ENCODE measurements around the gene MYO9B. TPM values are rescaled to one million over a fixed set of nuclear protein-coding genes. Genes with fewer than 3 reads are reported as not detected.

Gene MYO9B
- polyA plus RNA-seq, 3 donors from 2014 or later = 5.9 to 33.8 (median 6.0) TPM

- Mint-ChIP-seq H3K4me3 (no peak overlapping the region), H3K4me1 (peaks cover 62 to 73% of the 10 kb centered on the region in 2 donors), H3K9me3 (no peaks in the 10 kb centered on the region), H3K27ac (peak overlapping the region; percentile 35 to 72 (median 52)), H3K36me3 (peaks cover 0 to 3% (median 3%) of the 10 kb centered on the region in 3 donors), H3K27me3 (ENCODE audit: low read depth in 3 of 3) (peaks cover 0 to 4% (median 4%) of the 10 kb centered on the region in 3 donors)
- DNase-seq = no peak
These were observed 41.6 kb downstream of the MYO9B start for GRCh38 chr19:17116996-17117702.

- H3K36me3 Mint-ChIP-seq = peaks cover 0 to 3% (median 3%) of the 10 kb centered on the region in 3 donors
These were observed 43.4 kb downstream of the MYO9B start for GRCh38 chr19:17118957-17119356.

GRCh38 chr19:17121736-17122293 lies 46.2 kb downstream of the MYO9B start:
- H3K36me3 Mint-ChIP-seq = peaks cover 0 to 3% (median 3%) of the 10 kb centered on the region in 3 donors
- H3K27me3 Mint-ChIP-seq (ENCODE audit: low read depth in 3 of 3) = peaks cover 7 to 19% (median 11%) of the 10 kb centered on the region in 3 donors
- peaks cover 65 to 77% of the 10 kb centered on the region in 2 donors for H3K4me1 Mint-ChIP-seq
- no peak for DNase-seq
- H3K4me3 Mint-ChIP-seq = no peak overlapping the region
- peak overlapping the region in 1 of 6 donors; percentile 45 for H3K27ac Mint-ChIP-seq
- H3K9me3 Mint-ChIP-seq = no peaks in the 10 kb centered on the region

More at GRCh38 chr19:17118957-17119356, 43.4 kb downstream of the MYO9B start:
- Mint-ChIP-seq H3K9me3 (no peaks in the 10 kb centered on the region), H3K4me3 (no peak overlapping the region), H3K27ac (peak overlapping the region in 1 of 6 donors; percentile 34), H3K27me3 (ENCODE audit: low read depth in 3 of 3) (peaks cover 2 to 5% (median 2%) of the 10 kb centered on the region in 3 donors), H3K4me1 (peaks cover 57 to 74% of the 10 kb centered on the region in 2 donors)
- no peak for DNase-seq

- no peak for DNase-seq
- Mint-ChIP-seq H3K36me3 (peaks cover 0 to 3% (median 3%) of the 10 kb centered on the region in 3 donors), H3K9me3 (no peaks in the 10 kb centered on the region), H3K27ac (peak overlapping the region in 4 of 6 donors; percentile 62 to 100 (median 94)), H3K27me3 (ENCODE audit: low read depth in 3 of 3) (peaks cover 7 to 18% (median 11%) of the 10 kb centered on the region in 3 donors), H3K4me1 (peaks cover 69 to 75% of the 10 kb centered on the region in 2 donors), H3K4me3 (peak overlapping the region in 2 of 5 donors; percentile 12 to 75)
These were observed 47.5 kb downstream of the MYO9B start for GRCh38 chr19:17123041-17123440.

GRCh38 chr19:17124025-17124424 lies 48.4 kb downstream of the MYO9B start:
- Mint-ChIP-seq H3K4me1 (peaks cover 71 to 72% of the 10 kb centered on the region in 2 donors), H3K27ac (peak overlapping the region; percentile 99 to 100 (median 100)), H3K27me3 (ENCODE audit: low read depth in 3 of 3) (peaks cover 7 to 18% (median 11%) of the 10 kb centered on the region in 3 donors), H3K9me3 (no peaks in the 10 kb centered on the region), H3K4me3 (peak overlapping the region; percentile 87 to 94 (median 89)), H3K36me3 (peaks cover 0 to 7% (median 3%) of the 10 kb centered on the region in 3 donors)
- no peak for DNase-seq

GRCh38 chr19:17125062-17125727 lies 49.6 kb downstream of the MYO9B start:
- peaks cover 0 to 7% (median 3%) of the 10 kb centered on the region in 3 donors for H3K36me3 Mint-ChIP-seq
- H3K4me3 Mint-ChIP-seq = peak overlapping the region; percentile 87 to 94 (median 89)
- no peaks in the 10 kb centered on the region for H3K9me3 Mint-ChIP-seq
- H3K27ac Mint-ChIP-seq = peak overlapping the region; percentile 99 to 100 (median 100)
- DNase-seq = peak; percentile 88 to 91 (median 90)
- H3K27me3 Mint-ChIP-seq (ENCODE audit: low read depth in 3 of 3) = peaks cover 7 to 19% (median 11%) of the 10 kb centered on the region in 3 donors
- peaks cover 67 to 72% of the 10 kb centered on the region in 2 donors for H3K4me1 Mint-ChIP-seq

GRCh38 chr19:17125728-17126677 lies 50.4 kb downstream of the MYO9B start:
- no peaks in the 10 kb centered on the region for H3K9me3 Mint-ChIP-seq
- H3K4me3 Mint-ChIP-seq = peak overlapping the region; percentile 87 to 94 (median 89)
- peaks cover 0 to 5% (median 4%) of the 10 kb centered on the region in 3 donors for H3K36me3 Mint-ChIP-seq
- H3K27me3 Mint-ChIP-seq (ENCODE audit: low read depth in 3 of 3) = peaks cover 7 to 19% (median 11%) of the 10 kb centered on the region in 3 donors
- peak; percentile 90 to 93 (median 92) for DNase-seq
- H3K27ac Mint-ChIP-seq = peak overlapping the region; percentile 99 to 100 (median 100)
- peaks cover 64 to 75% of the 10 kb centered on the region in 2 donors for H3K4me1 Mint-ChIP-seq

GRCh38 chr19:17127671-17128070 lies 52.1 kb downstream of the MYO9B start:
- peak overlapping the region in 4 of 5 donors; percentile 18 to 65 (median 58) for H3K4me3 Mint-ChIP-seq

GRCh38 chr19:17128403-17128802 lies 52.8 kb downstream of the MYO9B start:
- Mint-ChIP-seq H3K27me3 (ENCODE audit: low read depth in 3 of 3) (peaks cover 7 to 16% (median 9%) of the 10 kb centered on the region in 3 donors), H3K27ac (peak overlapping the region in 2 of 6 donors; percentile 46 to 58), H3K4me1 (peaks cover 53 to 61% of the 10 kb centered on the region in 2 donors), H3K4me3 (no peak overlapping the region), H3K9me3 (no peaks in the 10 kb centered on the region), H3K36me3 (peaks cover 0 to 4% (median 3%) of the 10 kb centered on the region in 3 donors)
- no peak for DNase-seq

More at GRCh38 chr19:17127671-17128070, 52.1 kb downstream of the MYO9B start:
- DNase-seq = no peak
- Mint-ChIP-seq H3K4me1 (peaks cover 55 to 64% of the 10 kb centered on the region in 2 donors), H3K27ac (peak overlapping the region; percentile 78 to 100 (median 99)), H3K36me3 (peaks cover 0 to 4% (median 3%) of the 10 kb centered on the region in 3 donors), H3K9me3 (no peaks in the 10 kb centered on the region), H3K27me3 (ENCODE audit: low read depth in 3 of 3) (peaks cover 7 to 19% (median 9%) of the 10 kb centered on the region in 3 donors)

- H3K27me3 Mint-ChIP-seq (ENCODE audit: low read depth in 3 of 3) = peaks cover 7 to 16% (median 9%) of the 10 kb centered on the region in 3 donors
- H3K4me1 Mint-ChIP-seq = peaks cover 53 to 57% of the 10 kb centered on the region in 2 donors
- H3K36me3 Mint-ChIP-seq = peaks cover 0 to 4% (median 3%) of the 10 kb centered on the region in 3 donors
- H3K9me3 Mint-ChIP-seq = no peaks in the 10 kb centered on the region
- H3K4me3 Mint-ChIP-seq = no peak overlapping the region
- H3K27ac Mint-ChIP-seq = peak overlapping the region in 5 of 6 donors; percentile 38 to 62 (median 51)
- DNase-seq = no peak
These were observed 53.2 kb downstream of the MYO9B start for GRCh38 chr19:17128820-17129219.

GRCh38 chr19:17129377-17129776 lies 53.8 kb downstream of the MYO9B start:
- H3K4me1 Mint-ChIP-seq = peaks cover 53 to 57% of the 10 kb centered on the region in 2 donors
- H3K9me3 Mint-ChIP-seq = no peaks in the 10 kb centered on the region
- peaks cover 7 to 14% (median 9%) of the 10 kb centered on the region in 3 donors for H3K27me3 Mint-ChIP-seq (ENCODE audit: low read depth in 3 of 3)
- peaks cover 0 to 4% (median 3%) of the 10 kb centered on the region in 3 donors for H3K36me3 Mint-ChIP-seq
- H3K4me3 Mint-ChIP-seq = no peak overlapping the region
- peak overlapping the region in 5 of 6 donors; percentile 28 to 75 (median 60) for H3K27ac Mint-ChIP-seq
- DNase-seq = no peak

GRCh38 chr19:17135001-17135853 lies 59.6 kb downstream of the MYO9B start:
- Mint-ChIP-seq H3K4me3 (peak overlapping the region; percentile 75 to 89 (median 84)), H3K4me1 (peaks cover 43 to 45% of the 10 kb centered on the region in 2 donors), H3K36me3 (peaks cover 0 to 3% (median 0%) of the 10 kb centered on the region in 3 donors), H3K9me3 (no peaks in the 10 kb centered on the region), H3K27me3 (ENCODE audit: low read depth in 3 of 3) (peaks cover 0 to 4% (median 0%) of the 10 kb centered on the region in 3 donors), H3K27ac (peak overlapping the region; percentile 56 to 95 (median 83))
- DNase-seq = peak; percentile 65 to 73 (median 69)

All from immature natural killer cell (primary cell).